ENCODE measurements around the gene TBCK. TPM values are rescaled to one million over a fixed set of nuclear protein-coding genes. Genes with fewer than 3 reads are reported as not detected.

TBCK gene
- polyA plus RNA-seq, 1 of the 3 experiments (the other 2 are of a cell fraction): 14.6 TPM

- no peak overlapping the region for H2AFZ ChIP-seq (ENCODE audit: low read depth)
Measured at GRCh38 chr4:106268786-106269185, 47.2 kb downstream of the TBCK start.

DNA sequence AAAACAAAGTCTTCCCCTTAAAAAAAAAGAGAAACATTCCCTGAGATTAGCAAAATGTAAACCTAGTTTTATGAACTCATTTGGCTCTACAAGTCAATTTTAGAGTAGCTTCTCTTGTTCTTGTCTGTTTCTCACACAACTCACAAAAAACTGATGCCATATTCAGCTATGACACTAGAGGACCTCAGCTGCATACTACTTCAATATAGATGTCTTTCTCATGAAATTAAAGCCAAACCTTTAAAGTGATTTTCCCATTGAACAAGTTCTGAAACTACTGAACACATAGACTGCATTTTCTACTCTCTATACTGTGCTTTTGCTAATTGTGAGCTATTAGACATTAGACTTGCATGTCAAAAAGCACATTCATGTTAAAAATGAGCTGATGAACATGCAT lies 49.8 kb downstream of the TBCK start:
- no peak overlapping the region for H3K9ac ChIP-seq
- H4K20me1 ChIP-seq (ENCODE audit: insufficient read depth): no peaks in the 10 kb centered on the region
- H2AFZ ChIP-seq (ENCODE audit: low read depth): no peak overlapping the region
- no peaks in the 10 kb centered on the region for H3K9me3 ChIP-seq
- TF ChIP-seq, protein P1, sequence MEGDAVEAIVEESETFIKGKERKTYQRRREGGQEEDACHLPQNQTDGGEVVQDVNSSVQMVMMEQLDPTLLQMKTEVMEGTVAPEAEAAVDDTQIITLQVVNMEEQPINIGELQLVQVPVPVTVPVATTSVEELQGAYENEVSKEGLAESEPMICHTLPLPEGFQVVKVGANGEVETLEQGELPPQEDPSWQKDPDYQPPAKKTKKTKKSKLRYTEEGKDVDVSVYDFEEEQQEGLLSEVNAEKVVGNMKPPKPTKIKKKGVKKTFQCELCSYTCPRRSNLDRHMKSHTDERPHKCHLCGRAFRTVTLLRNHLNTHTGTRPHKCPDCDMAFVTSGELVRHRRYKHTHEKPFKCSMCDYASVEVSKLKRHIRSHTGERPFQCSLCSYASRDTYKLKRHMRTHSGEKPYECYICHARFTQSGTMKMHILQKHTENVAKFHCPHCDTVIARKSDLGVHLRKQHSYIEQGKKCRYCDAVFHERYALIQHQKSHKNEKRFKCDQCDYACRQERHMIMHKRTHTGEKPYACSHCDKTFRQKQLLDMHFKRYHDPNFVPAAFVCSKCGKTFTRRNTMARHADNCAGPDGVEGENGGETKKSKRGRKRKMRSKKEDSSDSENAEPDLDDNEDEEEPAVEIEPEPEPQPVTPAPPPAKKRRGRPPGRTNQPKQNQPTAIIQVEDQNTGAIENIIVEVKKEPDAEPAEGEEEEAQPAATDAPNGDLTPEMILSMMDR (IDR thresholded peaks at IDR 0.05): peak; percentile 85
- no peak for TF ChIP-seq JUND (IDR thresholded peaks at IDR 0.05)
- peak; percentile 81 for TF ChIP-seq RAD21 (IDR thresholded peaks at IDR 0.05; ENCODE audit: low read length)
- TF ChIP-seq MEF2A (IDR thresholded peaks at IDR 0.05; ENCODE audit: borderline replicate concordance, low read depth): no peak
- TF ChIP-seq SMC3 (IDR thresholded peaks at IDR 0.05; ENCODE audit: low read depth, low read length): peak; percentile 46
- no peak for TF ChIP-seq RXRA (IDR thresholded peaks at IDR 0.05; ENCODE audit: borderline replicate concordance, low read depth)
- no peak for TF ChIP-seq YY1 (IDR thresholded peaks at IDR 0.05; ENCODE audit: low read depth)
- TF ChIP-seq TAF1 (IDR thresholded peaks at IDR 0.05; ENCODE audit: borderline replicate concordance, low read depth, low read length): no peak
- no peaks in the 10 kb centered on the region for H3K27me3 ChIP-seq (ENCODE audit: insufficient read depth)
- no peaks in the 10 kb centered on the region for H3K9me2 ChIP-seq
- no peak overlapping the region for H3K4me2 ChIP-seq
- peaks cover 8% of the 10 kb centered on the region for H3F3A ChIP-seq (replicated peaks; ENCODE audit: insufficient read depth)
- CTCF ChIA-PET: interaction anchor here (0.7 to 2.9 kb wide), 12 partner anchors 9 to 632 kb away, joined by 3 to 21 read pairs (median 4); partner anchors contain the start of gene TBCK
- peaks cover 10% of the 10 kb centered on the region for H3K79me2 ChIP-seq (ENCODE audit: insufficient read depth)
- no peak overlapping the region; a peak in 1 of 4 replicates for H3K4me3 ChIP-seq (ENCODE audit: low read depth in 2 of 2, low read length in 1 of 2)
- peaks cover 2 to 4% of the 10 kb centered on the region in 2 experiments for H3K36me3 ChIP-seq (replicated peaks in 1 of 2; ENCODE audit: control insufficient read depth in 1 of 2, insufficient read depth in 2 of 2, low read length in 1 of 2)
- no peak overlapping the region for H3K27ac ChIP-seq (ENCODE audit: low read depth in 2 of 2, low read length in 1 of 2)
- peak; percentile 13 for DNase-seq
- H3K4me1 ChIP-seq (ENCODE audit: control insufficient read depth in 1 of 2, insufficient read depth in 2 of 2, low read depth in 1 of 2, low read length in 1 of 2): peaks cover 0 to 12% of the 10 kb centered on the region in 2 experiments; a peak in 2 of 4 replicates
- POLR2A ChIA-PET: no interaction called here

More at GRCh38 chr4:106268786-106269185, 47.2 kb downstream of the TBCK start:
- H3K4me3 ChIP-seq (ENCODE audit: low read depth in 2 of 2, low read length in 1 of 2): no peak overlapping the region
- ChIA-PET CTCF (interaction anchor here (1.2 kb wide), 1 partner anchor 16 kb away, joined by 3 read pairs; no protein-coding TSS in a partner anchor), POLR2A (no interaction called here)
- H3F3A ChIP-seq (replicated peaks; ENCODE audit: insufficient read depth): peaks cover 8% of the 10 kb centered on the region
- H3K9ac ChIP-seq: no peak overlapping the region
- H4K20me1 ChIP-seq (ENCODE audit: insufficient read depth): no peaks in the 10 kb centered on the region
- H3K36me3 ChIP-seq (replicated peaks in 1 of 2; ENCODE audit: control insufficient read depth in 1 of 2, insufficient read depth in 2 of 2, low read length in 1 of 2): peaks cover 0 to 10% of the 10 kb centered on the region in 2 experiments
- H3K27ac ChIP-seq (ENCODE audit: low read depth in 2 of 2, low read length in 1 of 2): peak overlapping the region in 1 of 2 experiments; percentile 60; a peak in 1 of 4 replicates
- no peak for DNase-seq
- TF ChIP-seq TEAD4 (IDR thresholded peaks at IDR 0.05; ENCODE audit: borderline replicate concordance, insufficient read depth): no peak
- 0 out of 2 replicates have a peak, but pooled peaks have one; percentile 16 for TF ChIP-seq TCF12 (IDR thresholded peaks at IDR 0.05)
- H3K9me2 ChIP-seq: no peaks in the 10 kb centered on the region
- no peak overlapping the region for H3K4me2 ChIP-seq
- H3K9me3 ChIP-seq: no peaks in the 10 kb centered on the region
- peaks cover 10% of the 10 kb centered on the region; the same call in 1 of the 2 replicates for H3K79me2 ChIP-seq (ENCODE audit: insufficient read depth)
- H3K4me1 ChIP-seq (ENCODE audit: control insufficient read depth in 1 of 2, insufficient read depth in 2 of 2, low read depth in 1 of 2, low read length in 1 of 2): peaks cover 0 to 9% of the 10 kb centered on the region in 2 experiments; a peak in 2 of 4 replicates
- no peaks in the 10 kb centered on the region for H3K27me3 ChIP-seq (ENCODE audit: insufficient read depth)

GRCh38 chr4:106264331-106264728 lies 51.7 kb downstream of the TBCK start:
- H3K79me2 ChIP-seq (ENCODE audit: insufficient read depth): peaks cover 6% of the 10 kb centered on the region; the same call in 1 of the 2 replicates
- H3K4me2 ChIP-seq: no peak overlapping the region
- ChIA-PET POLR2A (no interaction called here), CTCF (no interaction called here)
- H3K9me2 ChIP-seq: no peaks in the 10 kb centered on the region; the same call in 1 of the 2 replicates
- no peak overlapping the region for H3K9ac ChIP-seq
- H3K36me3 ChIP-seq (replicated peaks in 1 of 2; ENCODE audit: control insufficient read depth in 1 of 2, insufficient read depth in 2 of 2, low read length in 1 of 2): peaks cover 8 to 10% of the 10 kb centered on the region in 2 experiments
- no peak for TF ChIP-seq MEF2A (IDR thresholded peaks at IDR 0.05; ENCODE audit: borderline replicate concordance, low read depth)
- TF ChIP-seq, protein P2, sequence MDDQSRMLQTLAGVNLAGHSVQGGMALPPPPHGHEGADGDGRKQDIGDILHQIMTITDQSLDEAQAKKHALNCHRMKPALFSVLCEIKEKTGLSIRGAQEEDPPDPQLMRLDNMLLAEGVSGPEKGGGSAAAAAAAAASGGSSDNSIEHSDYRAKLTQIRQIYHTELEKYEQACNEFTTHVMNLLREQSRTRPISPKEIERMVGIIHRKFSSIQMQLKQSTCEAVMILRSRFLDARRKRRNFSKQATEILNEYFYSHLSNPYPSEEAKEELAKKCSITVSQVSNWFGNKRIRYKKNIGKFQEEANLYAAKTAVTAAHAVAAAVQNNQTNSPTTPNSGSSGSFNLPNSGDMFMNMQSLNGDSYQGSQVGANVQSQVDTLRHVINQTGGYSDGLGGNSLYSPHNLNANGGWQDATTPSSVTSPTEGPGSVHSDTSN (IDR thresholded peaks at IDR 0.05): 0 out of 2 replicates have a peak, but pooled peaks have one; percentile 3
- peaks cover 0 to 8% of the 10 kb centered on the region in 2 experiments; a peak in 2 of 4 replicates for H3K4me1 ChIP-seq (ENCODE audit: control insufficient read depth in 1 of 2, insufficient read depth in 2 of 2, low read depth in 1 of 2, low read length in 1 of 2)
- H3K4me3 ChIP-seq (ENCODE audit: low read depth in 2 of 2, low read length in 1 of 2): no peak overlapping the region
- WGBS (ENCODE audit: low lambda C conversion rate): 68% methylated on average over 4 of the region's 4 CpGs
- H4K20me1 ChIP-seq (ENCODE audit: insufficient read depth): no peaks in the 10 kb centered on the region
- H2AFZ ChIP-seq (ENCODE audit: low read depth): no peak overlapping the region
- no peaks in the 10 kb centered on the region for H3K27me3 ChIP-seq (ENCODE audit: insufficient read depth)
- H3K27ac ChIP-seq (ENCODE audit: low read depth in 2 of 2, low read length in 1 of 2): no peak overlapping the region; a peak in 1 of 4 replicates
- no peak for DNase-seq
- no peaks in the 10 kb centered on the region for H3K9me3 ChIP-seq
- H3F3A ChIP-seq (replicated peaks; ENCODE audit: insufficient read depth): peaks cover 8% of the 10 kb centered on the region

Measured in SK-N-SH (cell line).